Transverse colon (tissue), 4 donors: Measurements from ENCODE around the gene PRKCB.

Experiments
- POLR2AphosphoS5 ChIP-seq, 3 donors: sonication (generic); formaldehyde crosslinking; IDR thresholded peaks; one replicate each; pipeline ENCODE4 v1.6.1; 2016; ENCODE audit warnings: antibody characterized with exemption in 3 of 3
- TF ChIP-seq, protein P1 (sequence below), 5 experiments: fragments of 200-600 bp in 3 of 5; fragments of 450-650 bp in 2 of 5; sonication (generic) in 3 of 5; IDR thresholded peaks; 1 replicate in 2 of 5; 2 replicates in 3 of 5; pipeline ENCODE4 v1.5.1; 2016 to 2017; ENCODE audit warnings: antibody characterized with exemption in 5 of 5, inconsistent platforms in 3 of 5, mild to moderate bottlenecking in 2 of 5, moderate library complexity in 1 of 5

- no peak for TF ChIP-seq POLR2AphosphoS5 (IDR thresholded peaks at IDR 0.05)
- TF ChIP-seq, protein P1, sequence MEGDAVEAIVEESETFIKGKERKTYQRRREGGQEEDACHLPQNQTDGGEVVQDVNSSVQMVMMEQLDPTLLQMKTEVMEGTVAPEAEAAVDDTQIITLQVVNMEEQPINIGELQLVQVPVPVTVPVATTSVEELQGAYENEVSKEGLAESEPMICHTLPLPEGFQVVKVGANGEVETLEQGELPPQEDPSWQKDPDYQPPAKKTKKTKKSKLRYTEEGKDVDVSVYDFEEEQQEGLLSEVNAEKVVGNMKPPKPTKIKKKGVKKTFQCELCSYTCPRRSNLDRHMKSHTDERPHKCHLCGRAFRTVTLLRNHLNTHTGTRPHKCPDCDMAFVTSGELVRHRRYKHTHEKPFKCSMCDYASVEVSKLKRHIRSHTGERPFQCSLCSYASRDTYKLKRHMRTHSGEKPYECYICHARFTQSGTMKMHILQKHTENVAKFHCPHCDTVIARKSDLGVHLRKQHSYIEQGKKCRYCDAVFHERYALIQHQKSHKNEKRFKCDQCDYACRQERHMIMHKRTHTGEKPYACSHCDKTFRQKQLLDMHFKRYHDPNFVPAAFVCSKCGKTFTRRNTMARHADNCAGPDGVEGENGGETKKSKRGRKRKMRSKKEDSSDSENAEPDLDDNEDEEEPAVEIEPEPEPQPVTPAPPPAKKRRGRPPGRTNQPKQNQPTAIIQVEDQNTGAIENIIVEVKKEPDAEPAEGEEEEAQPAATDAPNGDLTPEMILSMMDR (IDR thresholded peaks at IDR 0.05), result no peak
These were observed 381.7 kb downstream of the PRKCB start for GRCh38 chr16:24217461-24217860.
